A549 (cell line): ENCODE data around the gene ASIC2. TPM values are rescaled to one million over a fixed set of nuclear protein-coding genes. Genes with fewer than 3 reads are reported as not detected.

Source experiments
- ATAC-seq, 2 experiments: fragments of 200-7000 bp in 1 of 2; fragments of >200 bp in 1 of 2; cut with Nextera tagmentation in 1 of 2; cut with Tn5 transposase in 1 of 2; 3 replicates each; pipeline versions ENCODE4 v1.8.0 to v1.9.1; 2018 to 2020; ENCODE audit warnings: mild to moderate bottlenecking in 1 of 2, moderate library complexity in 1 of 2
- CTCF ChIA-PET: fragments of 300-600 bp; sonication (Branson Sonifier 250); formaldehyde crosslinking; extraction: SDS; loops from one replicate; lab custom pipeline; 2021; ENCODE audit warnings: antibody characterized with exemption, inconsistent platforms; lab: Yijun Ruan, JAX
- POLR2A ChIA-PET: fragments of 350-600 bp; formaldehyde crosslinking; extraction: SDS; loops from one replicate; lab custom pipeline; 2021; ENCODE audit warnings: antibody characterized with exemption, inconsistent platforms; lab: Yijun Ruan, JAX
- DNase-seq, 2 experiments: peaks; one replicate each; pipeline versions ENCODE4 v3.0.0 to v3.0.0-alpha.2; 2011 to 2016; ENCODE audit warnings: low read depth in 1 of 2, low spot score in 1 of 2
- FAIRE-seq: peaks from 2 replicates; lab custom pipeline; 2011; peaks lifted over from hg19 to GRCh38; lab: Jason Lieb, UNC
- H3K27ac ChIP-seq, 2 experiments: fragments of >200 bp; sonication (Bioruptor Twin); formaldehyde crosslinking; 3 replicates each; pipeline ENCODE4 v1.5.1; 2016 to 2017
- H3K4me1 ChIP-seq: fragments of >200 bp; sonication (Bioruptor Twin); formaldehyde crosslinking; 3 replicates; pipeline ENCODE4 v1.6.1; 2016
- H3K4me2 ChIP-seq: fragments of >200 bp; sonication (Bioruptor Twin); formaldehyde crosslinking; 3 replicates; pipeline ENCODE4 v1.6.1; 2016
- H3K4me3 ChIP-seq: fragments of >200 bp; sonication (Bioruptor Twin); formaldehyde crosslinking; 3 replicates; pipeline ENCODE4 v1.5.1; 2016
- H3K9me3 ChIP-seq: fragments of >200 bp; sonication (Bioruptor Twin); formaldehyde crosslinking; 3 replicates; pipeline ENCODE4 v1.6.1; 2016
- BHLHE40 ChIP-seq: IDR thresholded peaks from 2 replicates; pipeline ENCODE4 v1.6.1; 2012; ENCODE audit warnings: low read depth, low read length, inconsistent platforms
- CBX8 ChIP-seq: fragments of 200-600 bp; sonication (generic); IDR thresholded peaks from 2 replicates; pipeline ENCODE4 v1.6.1; 2016
- CEBPB ChIP-seq, 2 experiments: fragments of >200 bp in 1 of 2; sonication (Bioruptor Twin) in 1 of 2; formaldehyde crosslinking in 1 of 2; IDR thresholded peaks; 2 replicates each; pipeline ENCODE4 v1.6.1; 2012 to 2016
- CHD2 ChIP-seq: fragments of 150-350 bp; IDR thresholded peaks from 2 replicates; pipeline ENCODE4 v1.6.1; 2014; ENCODE audit warnings: low read length; ENCODE audit not compliant: partially characterized antibody
- CHD4 ChIP-seq: fragments of 200-600 bp; sonication (generic); IDR thresholded peaks from 2 replicates; pipeline ENCODE4 v1.6.1; 2016; ENCODE audit warnings: antibody characterized with exemption, mild to moderate bottlenecking, borderline replicate concordance
- EHMT2 ChIP-seq: fragments of 200-600 bp; sonication (generic); IDR thresholded peaks from 2 replicates; pipeline ENCODE4 v1.6.1; 2016; ENCODE audit warnings: antibody characterized with exemption, low read depth, mild to moderate bottlenecking, moderate library complexity
- GATA3 ChIP-seq: IDR thresholded peaks from 2 replicates; pipeline ENCODE4 v1.6.1; 2012; ENCODE audit warnings: borderline replicate concordance
- HDAC2 ChIP-seq: fragments of 200-600 bp; sonication (generic); IDR thresholded peaks from 2 replicates; pipeline ENCODE4 v1.6.1; 2016
- JUN ChIP-seq, 2 experiments: fragments of >200 bp; sonication (Bioruptor Twin); formaldehyde crosslinking; IDR thresholded peaks; 2 replicates in 1 of 2; 3 replicates in 1 of 2; pipeline ENCODE4 v1.6.1; 2016 to 2017
- KDM1A ChIP-seq: fragments of 200-600 bp; sonication (generic); IDR thresholded peaks from 2 replicates; pipeline ENCODE4 v1.6.1; 2016; ENCODE audit warnings: low read depth, mild to moderate bottlenecking
- NPAS2 ChIP-seq: fragments of 250-450 bp; sonication (Bioruptor Pico); IDR thresholded peaks from 2 replicates; pipeline ENCODE4 v1.8.0; 2022; ENCODE audit warnings: mild to moderate bottlenecking, moderate library complexity, borderline replicate concordance
- RCOR1 ChIP-seq: fragments of 150-350 bp; IDR thresholded peaks from 2 replicates; pipeline ENCODE4 v1.6.1; 2014; ENCODE audit warnings: antibody characterized with exemption, low read length, low read depth
- RNF2 ChIP-seq: fragments of 200-600 bp; sonication (generic); IDR thresholded peaks from 2 replicates; pipeline ENCODE4 v1.6.1; 2016; ENCODE audit warnings: low read depth, mild to moderate bottlenecking, antibody characterized with exemption, moderate library complexity, borderline replicate concordance
- TFCP2L1 ChIP-seq: fragments of 250-450 bp; sonication (Bioruptor Pico); IDR thresholded peaks from 2 replicates; pipeline ENCODE4 v1.5.0; 2021; ENCODE audit warnings: mild to moderate bottlenecking
- TP53 ChIP-seq: fragments of 250-450 bp; sonication (Bioruptor Pico); IDR thresholded peaks from 2 replicates; pipeline ENCODE4 v1.5.0; 2021; ENCODE audit warnings: mild to moderate bottlenecking, moderate library complexity
- ZFP36 ChIP-seq: fragments of 450-650 bp; IDR thresholded peaks from 2 replicates; pipeline ENCODE4 v1.6.1; 2014; ENCODE audit warnings: borderline replicate concordance; ENCODE audit not compliant: partially characterized antibody
- WGBS: methylation state at CpG from one replicate; pipeline ENCODE4 v1.1.6; 2017; ENCODE audit errors: missing lambda C conversion rate; 5-methylcytosine and 5-hydroxymethylcytosine counted together
- polyA plus RNA-seq, 4 experiments: library from polyadenylated mRNA; depleted of rRNA in 3 of 4; stranded (reverse); fragments of >200 nt; fragmentation: RNase III in 1 of 4; extraction: RNeasy Plus Mini Kit Qiagen cat#74134 plus additional on column Dnase treatment in 1 of 4; gene quantifications; 2 replicates in 3 of 4; 3 replicates in 1 of 4; pipeline ENCODE4 v1.2.3, GENCODE V29; 2011 to 2017
- TF ChIP-seq, protein P1 (sequence below): fragments of 250-450 bp; sonication (Bioruptor Pico); IDR thresholded peaks from 2 replicates; pipeline ENCODE4 v1.5.0; 2021; ENCODE audit warnings: mild to moderate bottlenecking, moderate library complexity, borderline replicate concordance
- TF ChIP-seq, protein P2 (sequence below): fragments of >200 bp; sonication (Bioruptor Twin); formaldehyde crosslinking; IDR thresholded peaks from 3 replicates; pipeline ENCODE4 v1.5.1; 2016
- TF ChIP-seq, protein P3 (sequence below): IDR thresholded peaks from 2 replicates; pipeline ENCODE4 v1.6.1; 2012
- TF ChIP-seq, protein P4 (sequence below): fragments of 250-450 bp; sonication (Bioruptor Pico); IDR thresholded peaks from 2 replicates; pipeline ENCODE4 v1.5.0; 2020; ENCODE audit warnings: low read depth, mild to moderate bottlenecking, moderate library complexity
- TF ChIP-seq, protein P5 (sequence below): IDR thresholded peaks from 2 replicates; pipeline ENCODE4 v1.6.1; 2012; ENCODE audit warnings: low read depth, borderline replicate concordance
- TF ChIP-seq, protein P6 (sequence below): fragments of 200-600 bp; sonication (generic); IDR thresholded peaks from 2 replicates; pipeline ENCODE4 v1.6.1; 2016; ENCODE audit warnings: antibody characterized with exemption, mild to moderate bottlenecking, moderate library complexity

ASIC2 gene
- polyA plus RNA-seq, 2 of the 4 experiments (the other 2 are of a cell fraction) = 1.5 to 1.9 TPM

DNA sequence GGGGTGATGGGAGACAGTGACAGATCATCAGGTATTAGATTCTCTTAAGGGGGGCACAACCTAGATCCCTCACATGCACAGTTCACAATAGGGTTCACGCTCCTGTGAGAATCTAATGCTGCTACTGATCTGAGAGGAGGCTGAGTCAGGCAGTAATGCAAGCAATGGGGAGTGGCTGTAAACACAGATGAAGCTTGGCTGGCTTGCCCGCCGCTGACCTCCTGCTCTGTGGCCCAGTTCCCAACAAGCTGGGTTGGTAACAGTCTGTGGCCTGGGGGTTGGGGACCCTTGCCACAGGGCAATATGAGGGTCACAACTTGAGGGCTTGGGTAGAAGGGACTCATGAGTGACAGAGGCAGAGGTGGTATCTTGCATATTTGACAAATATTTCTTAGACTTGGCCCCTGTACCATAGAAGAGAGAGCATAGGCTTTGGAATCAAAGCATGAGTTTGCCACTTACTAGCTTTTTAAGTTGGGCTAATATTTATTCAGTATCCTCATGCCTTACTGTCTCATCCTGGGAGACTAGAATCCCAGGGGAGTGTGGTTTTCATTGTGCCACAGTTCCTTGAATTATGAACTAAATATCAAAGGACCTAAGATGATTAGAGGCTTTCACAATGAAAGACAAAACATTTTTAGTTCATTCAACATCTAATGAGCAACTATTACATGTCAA, 168.1 kb downstream of the ASIC2 start (continued):
- TF ChIP-seq, protein P1, sequence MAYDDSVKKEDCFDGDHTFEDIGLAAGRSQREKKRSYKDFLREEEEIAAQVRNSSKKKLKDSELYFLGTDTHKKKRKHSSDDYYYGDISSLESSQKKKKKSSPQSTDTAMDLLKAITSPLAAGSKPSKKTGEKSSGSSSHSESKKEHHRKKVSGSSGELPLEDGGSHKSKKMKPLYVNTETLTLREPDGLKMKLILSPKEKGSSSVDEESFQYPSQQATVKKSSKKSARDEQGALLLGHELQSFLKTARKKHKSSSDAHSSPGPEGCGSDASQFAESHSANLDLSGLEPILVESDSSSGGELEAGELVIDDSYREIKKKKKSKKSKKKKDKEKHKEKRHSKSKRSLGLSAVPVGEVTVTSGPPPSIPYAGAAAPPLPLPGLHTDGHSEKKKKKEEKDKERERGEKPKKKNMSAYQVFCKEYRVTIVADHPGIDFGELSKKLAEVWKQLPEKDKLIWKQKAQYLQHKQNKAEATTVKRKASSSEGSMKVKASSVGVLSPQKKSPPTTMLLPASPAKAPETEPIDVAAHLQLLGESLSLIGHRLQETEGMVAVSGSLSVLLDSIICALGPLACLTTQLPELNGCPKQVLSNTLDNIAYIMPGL (CRISPR knock-in tag) = no peak

DNA sequence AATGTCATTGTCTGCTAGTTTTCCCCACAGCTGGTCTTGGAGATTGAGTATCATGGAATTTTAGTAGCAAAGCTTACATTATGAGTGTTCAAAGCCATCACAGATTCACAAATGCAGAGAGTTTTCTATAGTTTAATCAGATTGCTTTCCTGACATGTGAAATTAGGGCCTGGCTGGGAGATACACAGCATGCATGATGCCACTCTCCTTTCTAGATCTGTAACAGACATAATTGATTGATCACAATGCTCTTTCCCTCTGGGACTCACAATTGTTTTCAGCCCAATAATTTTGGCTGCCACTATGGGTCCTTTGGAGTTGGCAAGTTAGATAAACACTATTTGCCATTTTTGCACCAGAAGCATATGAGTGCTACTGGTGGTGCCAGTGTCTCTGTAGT, 168.9 kb downstream of the ASIC2 start:
- FAIRE-seq (peak; percentile 23), DNase-seq (no peak), ATAC-seq (no peak)
- Histone ChIP-seq H3K4me3 (peak overlapping the region; percentile 7; the same call in 1 of the 3 replicates), H3K27ac (peak overlapping the region; percentile 64 to 89), H3K9me3 (peaks cover 7% of the 10 kb centered on the region; the same call in 2 of the 3 replicates), H3K4me2 (peak overlapping the region; percentile 68), H3K4me1 (peaks cover 54% of the 10 kb centered on the region)
- ChIA-PET POLR2A (interaction anchor here (1.6 kb wide), 1 partner anchor 11 kb away, joined by 7 read pairs; no protein-coding TSS in a partner anchor), CTCF (interaction anchor here (1.1 kb wide), 1 partner anchor 11 kb away, joined by 3 read pairs; no protein-coding TSS in a partner anchor)
- no peak for TF ChIP-seq NPAS2 (CRISPR knock-in tag)
- TF ChIP-seq JUN (IDR thresholded peaks at IDR 0.05) = no peak
- no peak for TF ChIP-seq TFCP2L1
- TF ChIP-seq RNF2 = no peak
- no peak for TF ChIP-seq BHLHE40
- TF ChIP-seq CBX8 = no peak
- TF ChIP-seq TP53 (CRISPR knock-in tag) = no peak

DNA sequence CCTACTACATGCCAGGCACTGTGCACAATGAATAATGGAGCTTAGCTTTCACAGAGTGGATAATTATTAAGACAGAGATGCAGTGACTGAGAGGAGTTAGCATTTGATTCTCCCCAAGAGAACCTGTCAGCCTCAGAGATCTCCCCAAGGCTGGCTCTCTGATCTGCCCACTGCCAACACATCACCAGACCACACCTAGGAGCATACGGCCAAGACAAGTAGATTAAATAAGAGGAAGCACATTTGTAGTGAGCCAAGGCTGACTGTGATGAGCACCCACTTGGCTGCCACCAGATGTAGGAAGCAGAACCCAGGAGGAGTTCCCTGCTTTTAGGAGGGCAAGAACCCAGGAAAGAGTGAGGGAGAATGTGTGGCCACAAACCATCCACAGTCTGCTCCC, 171.3 kb downstream of the ASIC2 start:
- no peak for TF ChIP-seq ZFP36
- no peak for TF ChIP-seq KDM1A
- TF ChIP-seq, protein P2, sequence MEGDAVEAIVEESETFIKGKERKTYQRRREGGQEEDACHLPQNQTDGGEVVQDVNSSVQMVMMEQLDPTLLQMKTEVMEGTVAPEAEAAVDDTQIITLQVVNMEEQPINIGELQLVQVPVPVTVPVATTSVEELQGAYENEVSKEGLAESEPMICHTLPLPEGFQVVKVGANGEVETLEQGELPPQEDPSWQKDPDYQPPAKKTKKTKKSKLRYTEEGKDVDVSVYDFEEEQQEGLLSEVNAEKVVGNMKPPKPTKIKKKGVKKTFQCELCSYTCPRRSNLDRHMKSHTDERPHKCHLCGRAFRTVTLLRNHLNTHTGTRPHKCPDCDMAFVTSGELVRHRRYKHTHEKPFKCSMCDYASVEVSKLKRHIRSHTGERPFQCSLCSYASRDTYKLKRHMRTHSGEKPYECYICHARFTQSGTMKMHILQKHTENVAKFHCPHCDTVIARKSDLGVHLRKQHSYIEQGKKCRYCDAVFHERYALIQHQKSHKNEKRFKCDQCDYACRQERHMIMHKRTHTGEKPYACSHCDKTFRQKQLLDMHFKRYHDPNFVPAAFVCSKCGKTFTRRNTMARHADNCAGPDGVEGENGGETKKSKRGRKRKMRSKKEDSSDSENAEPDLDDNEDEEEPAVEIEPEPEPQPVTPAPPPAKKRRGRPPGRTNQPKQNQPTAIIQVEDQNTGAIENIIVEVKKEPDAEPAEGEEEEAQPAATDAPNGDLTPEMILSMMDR = no peak
- TF ChIP-seq, protein P3, sequence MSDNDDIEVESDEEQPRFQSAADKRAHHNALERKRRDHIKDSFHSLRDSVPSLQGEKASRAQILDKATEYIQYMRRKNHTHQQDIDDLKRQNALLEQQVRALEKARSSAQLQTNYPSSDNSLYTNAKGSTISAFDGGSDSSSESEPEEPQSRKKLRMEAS = no peak
- CTCF ChIA-PET = no interaction called here
- H3K4me1 ChIP-seq = peaks cover 45% of the 10 kb centered on the region
- H3K4me3 ChIP-seq = no peak overlapping the region
- FAIRE-seq (no peak), DNase-seq (no peak), ATAC-seq (no peak)
- WGBS = 45% methylated on average over 1 of the region's 1 CpG
- H3K27ac ChIP-seq = peak overlapping the region; percentile 16 to 19; a peak in 3 of 6 replicates
- POLR2A ChIA-PET = no interaction called here
- H3K4me2 ChIP-seq = no peak overlapping the region
- H3K9me3 ChIP-seq = peaks cover 7% of the 10 kb centered on the region; the same call in 2 of the 3 replicates

DNA sequence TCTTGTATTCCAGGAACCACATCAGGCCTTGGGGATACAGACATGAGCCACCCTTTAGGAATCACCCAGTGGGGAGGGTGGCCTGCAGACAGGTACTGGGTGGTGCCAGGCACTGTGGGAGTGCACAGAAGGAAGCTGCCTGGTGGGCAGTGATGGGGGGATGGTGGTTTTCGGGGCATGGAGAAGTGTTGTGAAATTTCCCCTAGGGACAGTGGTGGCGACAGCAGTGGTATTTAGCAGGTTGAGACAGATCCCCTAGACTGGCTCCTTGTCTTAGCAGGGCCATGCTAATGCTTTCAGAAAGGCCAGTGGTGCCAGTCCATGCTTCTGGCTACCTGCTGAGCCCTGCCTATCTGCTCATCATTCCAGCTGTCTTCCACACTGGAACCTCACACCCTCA, 171.8 kb downstream of the ASIC2 start:
- ATAC-seq = no peak
- no peak for FAIRE-seq
- TF ChIP-seq EHMT2 = no peak
- TF ChIP-seq, protein P4, sequence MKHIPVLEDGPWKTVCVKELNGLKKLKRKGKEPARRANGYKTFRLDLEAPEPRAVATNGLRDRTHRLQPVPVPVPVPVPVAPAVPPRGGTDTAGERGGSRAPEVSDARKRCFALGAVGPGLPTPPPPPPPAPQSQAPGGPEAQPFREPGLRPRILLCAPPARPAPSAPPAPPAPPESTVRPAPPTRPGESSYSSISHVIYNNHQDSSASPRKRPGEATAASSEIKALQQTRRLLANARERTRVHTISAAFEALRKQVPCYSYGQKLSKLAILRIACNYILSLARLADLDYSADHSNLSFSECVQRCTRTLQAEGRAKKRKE (CRISPR knock-in tag) = no peak
- no peak for TF ChIP-seq HDAC2
- TF ChIP-seq, protein P5, sequence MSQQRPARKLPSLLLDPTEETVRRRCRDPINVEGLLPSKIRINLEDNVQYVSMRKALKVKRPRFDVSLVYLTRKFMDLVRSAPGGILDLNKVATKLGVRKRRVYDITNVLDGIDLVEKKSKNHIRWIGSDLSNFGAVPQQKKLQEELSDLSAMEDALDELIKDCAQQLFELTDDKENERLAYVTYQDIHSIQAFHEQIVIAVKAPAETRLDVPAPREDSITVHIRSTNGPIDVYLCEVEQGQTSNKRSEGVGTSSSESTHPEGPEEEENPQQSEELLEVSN = no peak
- no peak for TF ChIP-seq GATA3
- no peak for TF ChIP-seq CHD2
- no peak for TF ChIP-seq CHD4
- TF ChIP-seq JUN (IDR thresholded peaks at IDR 0.05) = no peak
- TF ChIP-seq RCOR1 = no peak
- TF ChIP-seq CEBPB (IDR thresholded peaks at IDR 0.05) = no peak
- TF ChIP-seq, protein P6, sequence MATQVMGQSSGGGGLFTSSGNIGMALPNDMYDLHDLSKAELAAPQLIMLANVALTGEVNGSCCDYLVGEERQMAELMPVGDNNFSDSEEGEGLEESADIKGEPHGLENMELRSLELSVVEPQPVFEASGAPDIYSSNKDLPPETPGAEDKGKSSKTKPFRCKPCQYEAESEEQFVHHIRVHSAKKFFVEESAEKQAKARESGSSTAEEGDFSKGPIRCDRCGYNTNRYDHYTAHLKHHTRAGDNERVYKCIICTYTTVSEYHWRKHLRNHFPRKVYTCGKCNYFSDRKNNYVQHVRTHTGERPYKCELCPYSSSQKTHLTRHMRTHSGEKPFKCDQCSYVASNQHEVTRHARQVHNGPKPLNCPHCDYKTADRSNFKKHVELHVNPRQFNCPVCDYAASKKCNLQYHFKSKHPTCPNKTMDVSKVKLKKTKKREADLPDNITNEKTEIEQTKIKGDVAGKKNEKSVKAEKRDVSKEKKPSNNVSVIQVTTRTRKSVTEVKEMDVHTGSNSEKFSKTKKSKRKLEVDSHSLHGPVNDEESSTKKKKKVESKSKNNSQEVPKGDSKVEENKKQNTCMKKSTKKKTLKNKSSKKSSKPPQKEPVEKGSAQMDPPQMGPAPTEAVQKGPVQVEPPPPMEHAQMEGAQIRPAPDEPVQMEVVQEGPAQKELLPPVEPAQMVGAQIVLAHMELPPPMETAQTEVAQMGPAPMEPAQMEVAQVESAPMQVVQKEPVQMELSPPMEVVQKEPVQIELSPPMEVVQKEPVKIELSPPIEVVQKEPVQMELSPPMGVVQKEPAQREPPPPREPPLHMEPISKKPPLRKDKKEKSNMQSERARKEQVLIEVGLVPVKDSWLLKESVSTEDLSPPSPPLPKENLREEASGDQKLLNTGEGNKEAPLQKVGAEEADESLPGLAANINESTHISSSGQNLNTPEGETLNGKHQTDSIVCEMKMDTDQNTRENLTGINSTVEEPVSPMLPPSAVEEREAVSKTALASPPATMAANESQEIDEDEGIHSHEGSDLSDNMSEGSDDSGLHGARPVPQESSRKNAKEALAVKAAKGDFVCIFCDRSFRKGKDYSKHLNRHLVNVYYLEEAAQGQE = no peak

More for the DNA sequence above, 171.8 kb downstream of the ASIC2 start:
- peak overlapping the region in 1 of 2 experiments; percentile 16; a peak in 3 of 6 replicates for H3K27ac ChIP-seq
- peaks cover 46% of the 10 kb centered on the region for H3K4me1 ChIP-seq
- no peak overlapping the region for H3K4me3 ChIP-seq
- 52% methylated on average over 2 of the region's 2 CpGs for WGBS
- DNase-seq = no peak
- CTCF ChIA-PET = no interaction called here
- H3K4me2 ChIP-seq = no peak overlapping the region
- POLR2A ChIA-PET = no interaction called here
- peaks cover 7% of the 10 kb centered on the region; the same call in 2 of the 3 replicates for H3K9me3 ChIP-seq
